ENCODE data around the gene DCAF11.

DCAF11 gene

DNA sequence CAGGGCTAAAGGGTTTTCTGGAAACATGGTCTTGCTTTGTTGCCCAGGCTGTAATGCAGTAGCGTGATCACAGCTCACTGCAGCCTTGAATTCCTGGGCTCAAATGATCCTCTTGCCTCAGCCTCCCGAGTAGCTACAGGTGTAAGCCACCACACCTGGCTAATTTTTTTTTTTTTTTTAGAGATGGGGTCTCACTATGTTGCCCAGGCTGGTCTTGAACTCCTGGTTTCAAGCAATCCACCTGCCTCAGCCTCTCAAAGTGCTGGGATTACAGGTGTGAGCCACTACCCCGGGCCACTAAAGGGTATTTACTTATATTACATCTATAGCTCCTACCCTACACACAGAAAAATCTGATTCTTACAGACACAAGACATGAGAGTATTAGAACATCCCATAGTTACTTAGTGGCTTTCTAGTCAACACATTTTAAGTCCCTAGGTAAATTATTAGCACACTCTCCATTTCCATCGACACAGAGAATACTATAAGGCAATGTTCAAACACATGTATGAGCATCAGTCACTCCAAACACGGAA lies 6.2 kb upstream of the DCAF11 start:
- H3K27me3 ChIP-seq (ENCODE audit: control insufficient read depth in 1 of 2, insufficient read depth in 1 of 2, low read length in 2 of 2), result no peaks in the 10 kb centered on the region
- H2BK5ac ChIP-seq (ENCODE audit: low read depth, low read length, poor library complexity, severe bottlenecking), result no peak overlapping the region
- H3K79me1 ChIP-seq (replicated peaks; ENCODE audit: low read length, poor library complexity, severe bottlenecking), result peaks cover 1% of the 10 kb centered on the region
- no peak overlapping the region for H4K91ac ChIP-seq (ENCODE audit: low read length)
- peak overlapping the region; percentile 25 for H3K9ac ChIP-seq (ENCODE audit: low read length)
- H3K36me3 ChIP-seq (ENCODE audit: control insufficient read depth in 1 of 2, insufficient read depth in 2 of 2, low read depth in 1 of 2, low read length in 2 of 2), result peaks cover 4 to 5% of the 10 kb centered on the region in 2 experiments
- no peaks in the 10 kb centered on the region for H3K4me1 ChIP-seq (ENCODE audit: control insufficient read depth, insufficient read depth, low read depth, low read length)
- no peak overlapping the region for H3K4me3 ChIP-seq (ENCODE audit: insufficient read depth in 1 of 2, low read depth in 1 of 2, low read length in 2 of 2)
- no peak overlapping the region for H3K4ac ChIP-seq (ENCODE audit: low read depth in 1 of 2, low read length in 2 of 2)
- H3K4me2 ChIP-seq (ENCODE audit: low read length, poor library complexity, severe bottlenecking), result no peak overlapping the region
- no peak overlapping the region for H2AK5ac ChIP-seq (ENCODE audit: low read length, severe bottlenecking)
- no peak overlapping the region for H2BK12ac ChIP-seq (ENCODE audit: low read length in 2 of 2)
- no peak overlapping the region for H3K18ac ChIP-seq (ENCODE audit: low read depth in 1 of 2, low read length in 2 of 2)
- H2BK120ac ChIP-seq (ENCODE audit: low read depth, low read length), result no peak overlapping the region
- no peak overlapping the region for H2BK15ac ChIP-seq (ENCODE audit: low read depth, poor library complexity, severe bottlenecking)
- H3K23ac ChIP-seq (ENCODE audit: low read length in 2 of 2), result no peak overlapping the region
- 63% methylated on average over 4 of the region's 5 CpGs for WGBS
- no peak for DNase-seq
- H3K9me3 ChIP-seq (ENCODE audit: control insufficient read depth, low read length), result no peaks in the 10 kb centered on the region
- no peak overlapping the region for H3K27ac ChIP-seq (ENCODE audit: low read length, poor library complexity, severe bottlenecking)
- no peak overlapping the region for H3K14ac ChIP-seq (ENCODE audit: low read length in 2 of 2)
- H4K8ac ChIP-seq (ENCODE audit: low read length), result no peak overlapping the region
- H2AFZ ChIP-seq (ENCODE audit: low read depth, low read length), result no peak overlapping the region

DNA sequence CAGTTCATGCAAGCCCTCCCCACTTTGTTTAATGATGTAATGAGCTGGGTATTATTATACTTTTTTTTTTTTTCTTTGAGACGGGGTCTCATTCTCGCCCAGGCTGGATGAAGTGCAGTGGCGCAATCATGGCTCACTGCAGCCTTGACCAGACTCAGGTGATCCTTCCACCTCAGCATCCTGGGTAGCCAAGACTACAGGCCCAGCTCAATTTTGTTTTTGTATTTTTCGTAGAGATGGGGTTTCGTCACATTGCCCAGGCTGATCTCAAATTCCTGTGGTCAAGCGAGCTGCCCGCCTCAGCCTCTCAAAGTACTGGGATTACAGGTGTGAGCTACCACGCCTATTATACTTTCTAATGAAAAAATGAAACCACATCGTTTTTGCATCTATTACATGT lies 4.5 kb upstream of the DCAF11 start:
- Histone ChIP-seq H3K14ac (ENCODE audit: low read length in 2 of 2) (no peak overlapping the region), H3K4me1 (ENCODE audit: control insufficient read depth, insufficient read depth, low read depth, low read length) (no peaks in the 10 kb centered on the region), H2BK15ac (ENCODE audit: low read depth, poor library complexity, severe bottlenecking) (no peak overlapping the region), H3K79me1 (replicated peaks; ENCODE audit: low read length, poor library complexity, severe bottlenecking) (peaks cover 1% of the 10 kb centered on the region), H3K9me3 (ENCODE audit: control insufficient read depth, low read length) (no peaks in the 10 kb centered on the region), H3K9ac (ENCODE audit: low read length) (no peak overlapping the region), H3K18ac (ENCODE audit: low read depth in 1 of 2, low read length in 2 of 2) (no peak overlapping the region), H4K91ac (ENCODE audit: low read length) (no peak overlapping the region), H3K4me3 (ENCODE audit: insufficient read depth in 1 of 2, low read depth in 1 of 2, low read length in 2 of 2) (no peak overlapping the region), H2BK12ac (ENCODE audit: low read length in 2 of 2) (no peak overlapping the region), H3K36me3 (ENCODE audit: control insufficient read depth in 1 of 2, insufficient read depth in 2 of 2, low read depth in 1 of 2, low read length in 2 of 2) (no peaks in the 10 kb centered on the region), H2AK5ac (ENCODE audit: low read length, severe bottlenecking) (no peak overlapping the region), H2AFZ (ENCODE audit: low read depth, low read length) (no peak overlapping the region), H3K27ac (ENCODE audit: low read length, poor library complexity, severe bottlenecking) (no peak overlapping the region), H3K4me2 (ENCODE audit: low read length, poor library complexity, severe bottlenecking) (no peak overlapping the region), H3K27me3 (ENCODE audit: control insufficient read depth in 1 of 2, insufficient read depth in 1 of 2, low read length in 2 of 2) (no peaks in the 10 kb centered on the region), H2BK120ac (ENCODE audit: low read depth, low read length) (no peak overlapping the region), H3K23ac (ENCODE audit: low read length in 2 of 2) (no peak overlapping the region), H3K4ac (ENCODE audit: low read depth in 1 of 2, low read length in 2 of 2) (no peak overlapping the region), H2BK5ac (ENCODE audit: low read depth, low read length, poor library complexity, severe bottlenecking) (no peak overlapping the region), H4K8ac (ENCODE audit: low read length) (no peak overlapping the region)
- 90% methylated on average over 7 of the region's 9 CpGs for WGBS
- DNase-seq, result no peak

DNA sequence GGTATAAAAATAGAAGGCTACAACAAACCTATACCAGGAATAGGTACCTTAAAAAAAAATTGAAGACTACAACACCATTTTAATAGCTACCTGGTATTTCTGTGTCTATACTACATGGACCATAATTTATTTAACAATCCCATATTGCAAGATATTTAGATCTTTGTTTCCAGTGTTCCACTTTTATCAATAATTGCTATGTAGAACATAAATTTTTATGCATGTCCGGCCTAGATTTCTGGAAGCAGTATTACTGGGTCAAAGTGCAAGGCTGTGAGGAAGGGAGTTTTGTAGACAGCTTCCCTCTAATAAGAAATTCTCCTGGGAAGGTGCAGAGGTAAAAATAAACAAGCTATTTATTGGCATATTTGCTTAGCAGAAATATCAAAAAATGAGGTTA lies 4.1 kb upstream of the DCAF11 start:
- peaks cover 2% of the 10 kb centered on the region for H3K4me1 ChIP-seq (ENCODE audit: control insufficient read depth, insufficient read depth, low read depth, low read length)
- H3K27ac ChIP-seq (ENCODE audit: low read length, poor library complexity, severe bottlenecking), result no peak overlapping the region
- H4K91ac ChIP-seq (ENCODE audit: low read length), result no peak overlapping the region
- H3K9ac ChIP-seq (ENCODE audit: low read length), result no peak overlapping the region
- H2AK5ac ChIP-seq (ENCODE audit: low read length, severe bottlenecking), result no peak overlapping the region
- no peak overlapping the region for H4K8ac ChIP-seq (ENCODE audit: low read length)
- H2BK5ac ChIP-seq (ENCODE audit: low read depth, low read length, poor library complexity, severe bottlenecking), result no peak overlapping the region
- no peak overlapping the region for H2BK120ac ChIP-seq (ENCODE audit: low read depth, low read length)
- H2AFZ ChIP-seq (ENCODE audit: low read depth, low read length), result no peak overlapping the region
- no peaks in the 10 kb centered on the region for H3K36me3 ChIP-seq (ENCODE audit: control insufficient read depth in 1 of 2, insufficient read depth in 2 of 2, low read depth in 1 of 2, low read length in 2 of 2)
- H3K4me3 ChIP-seq (ENCODE audit: insufficient read depth in 1 of 2, low read depth in 1 of 2, low read length in 2 of 2), result no peak overlapping the region
- peaks cover 3% of the 10 kb centered on the region for H3K79me1 ChIP-seq (replicated peaks; ENCODE audit: low read length, poor library complexity, severe bottlenecking)
- no peak overlapping the region for H3K23ac ChIP-seq (ENCODE audit: low read length in 2 of 2)
- no peaks in the 10 kb centered on the region for H3K27me3 ChIP-seq (ENCODE audit: control insufficient read depth in 1 of 2, insufficient read depth in 1 of 2, low read length in 2 of 2)
- H3K14ac ChIP-seq (ENCODE audit: low read length in 2 of 2), result no peak overlapping the region
- no peak overlapping the region for H3K4me2 ChIP-seq (ENCODE audit: low read length, poor library complexity, severe bottlenecking)
- H2BK15ac ChIP-seq (ENCODE audit: low read depth, poor library complexity, severe bottlenecking), result no peak overlapping the region
- no peaks in the 10 kb centered on the region for H3K9me3 ChIP-seq (ENCODE audit: control insufficient read depth, low read length)
- no peak overlapping the region for H2BK12ac ChIP-seq (ENCODE audit: low read length in 2 of 2)
- H3K18ac ChIP-seq (ENCODE audit: low read depth in 1 of 2, low read length in 2 of 2), result no peak overlapping the region
- WGBS, result 86% methylated on average over 1 of the region's 1 CpG
- DNase-seq, result no peak
- no peak overlapping the region for H3K4ac ChIP-seq (ENCODE audit: low read depth in 1 of 2, low read length in 2 of 2)

DNA sequence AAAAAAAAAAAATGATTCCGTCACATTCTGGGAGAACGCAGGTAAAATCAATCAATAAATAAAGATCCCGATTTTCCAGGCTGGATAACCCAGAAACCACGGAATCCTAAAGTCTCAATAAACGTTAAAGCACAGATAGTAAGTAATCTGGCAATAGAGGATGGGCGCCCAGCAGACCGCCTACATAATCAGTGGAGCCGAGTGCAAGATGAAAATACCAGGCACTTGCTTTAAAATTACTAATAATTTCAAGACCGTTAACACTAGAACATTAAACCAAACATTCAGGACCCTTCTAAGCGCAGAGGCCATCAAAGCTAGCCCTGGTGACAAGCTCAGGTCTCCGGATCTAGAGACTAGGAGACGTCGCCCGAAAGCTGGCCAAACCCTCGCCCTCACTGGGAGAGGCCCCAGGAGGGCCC lies 1.2 kb upstream of the DCAF11 start:
- H3K9ac ChIP-seq (ENCODE audit: low read length), result peak overlapping the region; percentile 97
- peak overlapping the region; percentile 98 for H3K27ac ChIP-seq (ENCODE audit: low read length, poor library complexity, severe bottlenecking)
- peak overlapping the region; percentile 80 to 98 for H3K18ac ChIP-seq (ENCODE audit: low read depth in 1 of 2, low read length in 2 of 2)
- peak overlapping the region; percentile 72 to 91 for H3K4me3 ChIP-seq (ENCODE audit: insufficient read depth in 1 of 2, low read depth in 1 of 2, low read length in 2 of 2)
- WGBS, result 19% methylated on average over 15 of the region's 15 CpGs
- peaks cover 24% of the 10 kb centered on the region for H3K79me1 ChIP-seq (replicated peaks; ENCODE audit: low read length, poor library complexity, severe bottlenecking)
- peak overlapping the region; percentile 83 for H3K4me2 ChIP-seq (ENCODE audit: low read length, poor library complexity, severe bottlenecking)
- no peaks in the 10 kb centered on the region for H3K9me3 ChIP-seq (ENCODE audit: control insufficient read depth, low read length)
- H2BK12ac ChIP-seq (ENCODE audit: low read length in 2 of 2), result peak overlapping the region; percentile 40 to 59
- peak overlapping the region; percentile 96 for H4K8ac ChIP-seq (ENCODE audit: low read length)
- peaks cover 12 to 16% of the 10 kb centered on the region in 2 experiments for H3K36me3 ChIP-seq (ENCODE audit: control insufficient read depth in 1 of 2, insufficient read depth in 2 of 2, low read depth in 1 of 2, low read length in 2 of 2)
- H2BK120ac ChIP-seq (ENCODE audit: low read depth, low read length), result peak overlapping the region; percentile 61
- H2BK5ac ChIP-seq (ENCODE audit: low read depth, low read length, poor library complexity, severe bottlenecking), result peak overlapping the region; percentile 59
- H3K14ac ChIP-seq (ENCODE audit: low read length in 2 of 2), result no peak overlapping the region
- H2AK5ac ChIP-seq (ENCODE audit: low read length, severe bottlenecking), result peak overlapping the region; percentile 49
- H4K91ac ChIP-seq (ENCODE audit: low read length), result peak overlapping the region; percentile 97
- H3K4ac ChIP-seq (ENCODE audit: low read depth in 1 of 2, low read length in 2 of 2), result peak overlapping the region; percentile 85 to 95
- no peaks in the 10 kb centered on the region for H3K27me3 ChIP-seq (ENCODE audit: control insufficient read depth in 1 of 2, insufficient read depth in 1 of 2, low read length in 2 of 2)
- no peak for DNase-seq
- H2AFZ ChIP-seq (ENCODE audit: low read depth, low read length), result no peak overlapping the region
- H2BK15ac ChIP-seq (ENCODE audit: low read depth, poor library complexity, severe bottlenecking), result no peak overlapping the region
- H3K4me1 ChIP-seq (ENCODE audit: control insufficient read depth, insufficient read depth, low read depth, low read length), result peaks cover 7% of the 10 kb centered on the region
- peak overlapping the region in 1 of 2 experiments; percentile 16 for H3K23ac ChIP-seq (ENCODE audit: low read length in 2 of 2)

All from mesenchymal stem cell (in vitro differentiated cells and primary cell).